Common myeloid progenitor, CD34-positive (primary cell): Measurements from ENCODE around the gene SPOCK3.
"Not testable (repeated sequence)": the region's sequence is repeated elsewhere in the genome, so short reads cannot be mapped to it uniquely, and the experiment has no call there.

Source experiments
- CTCF ChIA-PET: fragments of 350-600 bp; sonication (Branson Sonifier 250); formaldehyde crosslinking; loops from one replicate; lab custom pipeline; 2021; ENCODE audit warnings: antibody characterized with exemption; lab: Charles Lee
- POLR2A ChIA-PET: fragments of 350-600 bp; sonication (Branson Sonifier 250); formaldehyde crosslinking; loops from one replicate; lab custom pipeline; 2021; ENCODE audit warnings: antibody characterized with exemption; lab: Charles Lee
- DNase-seq, 3 donors: peaks; one replicate each; pipeline versions ENCODE4 v3.0.0 to v3.0.0-alpha.2; 2013
- H3K27ac ChIP-seq, 2 experiments: 1 replicate in 1 of 2; 2 replicates in 1 of 2; pipeline ENCODE4 v1.7.0; 2013; ENCODE audit warnings: inconsistent platforms in 2 of 2, low read length in 2 of 2, mild to moderate bottlenecking in 2 of 2, low read depth in 1 of 2, moderate library complexity in 1 of 2; ENCODE audit not compliant: severe bottlenecking in 2 of 2, insufficient read depth in 1 of 2, poor library complexity in 1 of 2
- H3K27me3 ChIP-seq, 5 experiments: replicated peaks in 2 of 5; 1 replicate in 3 of 5; 2 replicates in 2 of 5; pipeline versions ENCODE4 v1.6.1 to v1.7.0; 2013; ENCODE audit warnings: low read length in 4 of 5, mild to moderate bottlenecking in 2 of 5, moderate library complexity in 2 of 5, inconsistent platforms in 1 of 5; ENCODE audit not compliant: insufficient read depth in 5 of 5, control insufficient read depth in 4 of 5
- H3K36me3 ChIP-seq, 4 experiments: 1 replicate in 2 of 4; 2 replicates in 2 of 4; pipeline versions ENCODE4 v1.6.1 to v1.7.0; 2013; ENCODE audit warnings: low read length in 3 of 4, control low read depth in 1 of 4, mild to moderate bottlenecking in 1 of 4; ENCODE audit not compliant: control insufficient read depth in 4 of 4, insufficient read depth in 4 of 4
- H3K4me1 ChIP-seq, 4 experiments: 1 replicate in 3 of 4; 2 replicates in 1 of 4; pipeline versions ENCODE4 v1.6.1 to v1.7.1; 2013; ENCODE audit warnings: low read length in 3 of 4, mild to moderate bottlenecking in 3 of 4, control low read depth in 1 of 4, inconsistent platforms in 1 of 4, moderate library complexity in 1 of 4; ENCODE audit not compliant: control insufficient read depth in 4 of 4, insufficient read depth in 4 of 4; ENCODE audit errors: control extremely low read depth in 1 of 4
- H3K4me3 ChIP-seq, 7 experiments: 1 replicate in 4 of 7; 2 replicates in 3 of 7; pipeline versions ENCODE4 v1.5.1 to v1.7.0; 2013; ENCODE audit warnings: mild to moderate bottlenecking in 7 of 7, low read length in 6 of 7, moderate library complexity in 6 of 7, inconsistent platforms in 2 of 7, low read depth in 2 of 7, control low read depth in 1 of 7; ENCODE audit not compliant: insufficient read depth in 4 of 7, control insufficient read depth in 1 of 7; ENCODE audit errors: extremely low read depth in 1 of 7
- H3K9me3 ChIP-seq, 5 experiments: 1 replicate in 4 of 5; 2 replicates in 1 of 5; pipeline versions ENCODE4 v1.6.1 to v1.7.1; 2013; ENCODE audit warnings: low read length in 4 of 5, mild to moderate bottlenecking in 2 of 5, inconsistent platforms in 1 of 5, low read depth in 1 of 5, moderate library complexity in 1 of 5; ENCODE audit not compliant: control insufficient read depth in 4 of 5, insufficient read depth in 2 of 5; ENCODE audit errors: control extremely low read depth in 1 of 5
- WGBS: methylation state at CpG from one replicate; pipeline ENCODE4 v1.1.5; 2013; ENCODE audit not compliant: insufficient coverage; 5-methylcytosine and 5-hydroxymethylcytosine counted together

The SPOCK3 gene

GRCh38 chr4:166850398-166850797, 383.9 kb downstream of the SPOCK3 start:
- H3K4me1 ChIP-seq, H3K4me3 ChIP-seq, H3K27me3 ChIP-seq, H3K36me3 ChIP-seq, CTCF ChIA-PET, DNase-seq, H3K9me3 ChIP-seq, H3K27ac ChIP-seq, POLR2A ChIA-PET: not testable (repeated sequence)
- WGBS = 100% methylated on average over 11 of the region's 23 CpGs

DNA sequence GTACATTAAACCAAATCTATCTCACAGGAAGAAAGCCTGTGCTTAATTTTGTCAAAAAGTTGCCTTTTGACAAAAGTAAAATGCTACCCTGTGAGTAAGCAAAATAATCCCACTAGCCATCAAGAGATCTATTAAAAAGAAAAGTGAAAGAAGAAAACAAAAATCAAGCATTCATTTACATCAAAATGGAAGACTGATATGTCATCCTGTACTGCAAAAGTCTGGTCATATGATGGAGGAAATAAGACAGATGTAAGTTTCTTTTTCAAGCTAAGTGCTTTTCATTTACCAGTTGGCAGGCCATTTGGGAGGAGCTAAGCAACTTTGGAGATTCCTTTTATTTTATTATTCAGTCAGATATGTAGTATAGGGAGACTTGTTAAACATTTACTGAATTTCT, 387.4 kb downstream of the SPOCK3 start:
- Histone ChIP-seq H3K4me3 (no peak overlapping the region), H3K4me1 (no peaks in the 10 kb centered on the region), H3K27ac (no peak overlapping the region), H3K9me3 (peaks cover 0 to 5% (median 0%) of the 10 kb centered on the region in 5 experiments), H3K27me3 (no peaks in the 10 kb centered on the region), H3K36me3 (no peaks in the 10 kb centered on the region)
- no peak for DNase-seq
- CTCF ChIA-PET = no interaction called here
- POLR2A ChIA-PET = no interaction called here

DNA sequence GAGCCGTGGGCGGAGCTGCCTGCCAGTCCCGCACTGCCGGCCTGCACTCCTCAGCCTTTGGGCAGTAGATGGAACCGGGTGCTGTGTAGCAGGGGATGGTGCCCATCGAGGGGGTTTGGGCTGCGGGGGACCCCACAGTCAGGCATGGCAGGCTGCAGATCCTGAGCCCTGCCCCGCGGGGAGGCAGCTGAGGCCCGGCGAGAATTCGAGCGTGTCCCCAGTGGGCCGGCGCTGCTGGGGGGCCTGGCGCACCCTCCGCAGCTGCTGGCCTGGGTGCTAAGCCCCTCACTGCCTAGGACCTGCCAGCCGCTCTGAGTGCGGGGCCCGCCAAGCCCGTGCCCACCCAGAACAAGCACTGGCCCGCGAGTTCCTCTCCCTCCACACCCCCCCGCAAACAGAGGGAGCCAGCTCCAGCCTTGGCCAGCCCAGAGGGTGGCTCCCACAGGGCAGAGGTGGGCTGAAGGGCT, 391.5 kb downstream of the SPOCK3 start:
- ChIA-PET POLR2A (no interaction called here), CTCF (interaction anchor here (0.9 kb wide), 1 partner anchor 51 kb away, joined by 3 read pairs; no protein-coding TSS in a partner anchor)
- Histone ChIP-seq H3K4me3 (no peak overlapping the region), H3K9me3 (peaks cover 0 to 9% (median 3%) of the 10 kb centered on the region in 5 experiments), H3K4me1 (no peaks in the 10 kb centered on the region), H3K27me3 (no peaks in the 10 kb centered on the region), H3K36me3 (no peaks in the 10 kb centered on the region), H3K27ac (no peak overlapping the region)
- WGBS = 98% methylated on average over 17 of the region's 24 CpGs
- no peak for DNase-seq

DNA sequence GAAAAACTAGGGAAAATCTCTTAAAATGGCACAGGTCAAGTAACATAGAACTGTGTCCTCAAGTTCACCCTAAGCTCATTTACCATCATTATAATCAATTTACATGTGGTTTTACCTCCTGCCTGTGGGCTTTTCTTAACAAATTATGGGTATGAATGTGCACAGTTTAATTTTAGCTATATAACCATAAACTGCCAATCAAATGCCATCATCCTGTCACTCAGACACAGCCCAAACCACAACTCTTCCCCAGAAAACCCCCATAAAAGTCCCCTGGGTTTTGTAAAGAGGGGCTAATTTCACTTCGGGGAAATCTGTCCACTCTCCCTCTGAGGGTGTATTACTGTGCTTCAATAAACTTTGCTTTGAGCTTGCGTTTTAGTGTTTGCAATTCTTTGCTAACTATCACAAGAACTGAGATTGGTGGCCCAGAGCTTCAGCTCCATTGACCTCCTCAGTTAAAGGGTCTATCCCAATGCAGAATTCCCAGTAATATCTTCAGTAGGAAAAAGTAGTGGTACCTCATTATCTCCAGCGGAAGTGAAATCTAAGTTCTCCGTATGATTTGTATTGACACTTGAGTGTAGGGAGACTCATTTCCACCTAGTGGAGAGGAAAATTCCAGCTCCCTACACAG, 394.6 kb downstream of the SPOCK3 start:
- Histone ChIP-seq H3K4me1 (no peaks in the 10 kb centered on the region), H3K4me3 (no peak overlapping the region), H3K27ac (no peak overlapping the region), H3K36me3 (no peaks in the 10 kb centered on the region), H3K9me3 (peaks cover 0 to 9% (median 3%) of the 10 kb centered on the region in 5 experiments), H3K27me3 (no peaks in the 10 kb centered on the region)
- DNase-seq = no peak
- POLR2A ChIA-PET = no interaction called here
- CTCF ChIA-PET = no interaction called here
- 100% methylated on average over 1 of the region's 4 CpGs for WGBS

- no peak overlapping the region for H3K27ac ChIP-seq
These were observed 395.2 kb downstream of the SPOCK3 start for GRCh38 chr4:166838975-166839614.

GRCh38 chr4:166836865-166837264, 397.4 kb downstream of the SPOCK3 start:
- Histone ChIP-seq H3K36me3 (no peaks in the 10 kb centered on the region), H3K27ac (no peak overlapping the region), H3K9me3 (peaks cover 0 to 9% (median 3%) of the 10 kb centered on the region in 5 experiments), H3K4me3 (no peak overlapping the region), H3K27me3 (no peaks in the 10 kb centered on the region), H3K4me1 (no peaks in the 10 kb centered on the region)
- ChIA-PET POLR2A (no interaction called here), CTCF (no interaction called here)
- 100% methylated on average over 1 of the region's 1 CpG for WGBS
- DNase-seq = no peak

More at GRCh38 chr4:166838975-166839614, 395.2 kb downstream of the SPOCK3 start:
- DNase-seq = no peak
- Histone ChIP-seq H3K36me3 (no peaks in the 10 kb centered on the region), H3K4me1 (no peaks in the 10 kb centered on the region), H3K9me3 (peaks cover 0 to 9% (median 3%) of the 10 kb centered on the region in 5 experiments), H3K27me3 (no peaks in the 10 kb centered on the region), H3K4me3 (no peak overlapping the region)
- ChIA-PET POLR2A (no interaction called here), CTCF (no interaction called here)
- WGBS = no CpG with 5 or more reads among the region's 1 CpG

DNA sequence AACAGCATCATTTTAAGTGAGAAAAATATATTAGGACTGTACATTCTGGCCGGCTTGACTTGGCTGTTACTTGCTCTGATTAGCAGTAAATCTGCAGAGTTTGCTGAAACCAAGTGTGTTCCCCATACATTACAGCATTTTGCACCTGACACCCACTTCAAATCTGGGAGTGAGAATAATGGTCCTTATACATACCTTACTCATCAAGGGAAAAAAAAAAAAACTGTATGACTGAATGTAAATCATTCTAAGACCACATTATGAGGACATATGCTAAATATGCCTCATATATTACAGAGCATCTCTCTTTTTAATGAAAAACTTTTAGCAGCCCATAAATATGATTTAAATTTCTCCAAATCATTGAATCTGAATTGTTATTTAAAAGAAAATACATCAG, 406.7 kb downstream of the SPOCK3 start:
- Histone ChIP-seq H3K36me3 (no peaks in the 10 kb centered on the region), H3K27me3 (no peaks in the 10 kb centered on the region), H3K4me1 (no peaks in the 10 kb centered on the region), H3K27ac (no peak overlapping the region), H3K9me3 (peaks cover 0 to 2% (median 0%) of the 10 kb centered on the region in 5 experiments), H3K4me3 (no peak overlapping the region)
- POLR2A ChIA-PET = no interaction called here
- WGBS = no CpG with 5 or more reads among the region's 1 CpG
- CTCF ChIA-PET = no interaction called here
- DNase-seq = no peak
